HG03460 (cell line): ENCODE results near the gene CHI3L1.

Experiments used
- ATAC-seq: cut with Tn5 transposase; IDR thresholded peaks from one replicate; pipeline ENCODE4 v1.9.1; 2021; ENCODE audit not compliant: unreplicated experiment

CHI3L1 gene

DNA sequence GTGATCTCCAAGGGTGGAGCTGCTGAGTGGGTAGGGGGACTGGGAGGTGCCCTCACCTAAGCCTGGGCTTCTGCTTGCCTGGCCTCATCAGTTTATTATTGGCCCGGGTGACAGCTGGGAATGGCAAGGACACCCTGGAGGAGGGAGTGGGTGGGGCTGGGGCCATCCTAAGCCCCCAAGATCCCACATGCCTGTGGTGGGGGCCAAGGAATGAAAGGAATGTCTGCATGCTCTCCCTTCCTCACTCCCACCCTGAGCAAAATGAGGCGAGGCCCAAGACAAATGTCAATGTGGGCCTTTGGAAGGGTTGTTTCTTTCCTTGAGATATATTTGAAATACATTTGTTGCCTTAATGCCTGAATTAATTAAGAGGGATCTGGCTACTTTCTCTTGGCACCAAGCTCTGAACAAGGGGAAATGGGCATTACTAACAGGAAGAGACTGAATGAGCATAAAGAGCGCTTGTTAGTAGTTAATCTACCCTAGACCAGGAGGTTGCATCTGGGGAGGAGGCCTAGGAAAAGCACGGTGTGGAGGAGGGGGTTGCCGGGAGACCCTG is 19.7 kb upstream of the CHI3L1 start:
- ATAC-seq, result no peak

DNA sequence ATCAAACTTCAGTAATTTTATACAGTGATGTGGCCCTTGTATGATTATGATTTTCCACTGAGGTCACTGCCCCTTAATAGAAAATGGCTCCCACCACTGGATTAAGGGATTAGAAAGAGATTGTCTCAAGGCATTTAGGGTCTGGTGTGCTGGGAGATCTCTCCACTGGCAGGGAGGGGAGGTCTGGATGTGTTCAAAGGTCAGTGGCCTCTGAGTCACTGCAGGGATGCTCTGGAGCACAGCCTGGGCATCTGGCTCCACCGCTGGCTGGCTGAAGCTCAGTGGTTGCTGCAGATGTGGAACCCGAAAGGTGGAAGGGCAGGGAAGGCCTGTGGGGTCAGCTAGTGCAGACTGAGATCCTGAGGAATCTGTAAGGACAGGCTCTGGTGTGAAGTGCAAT is 18.3 kb upstream of the CHI3L1 start:
- ATAC-seq, result no peak

DNA sequence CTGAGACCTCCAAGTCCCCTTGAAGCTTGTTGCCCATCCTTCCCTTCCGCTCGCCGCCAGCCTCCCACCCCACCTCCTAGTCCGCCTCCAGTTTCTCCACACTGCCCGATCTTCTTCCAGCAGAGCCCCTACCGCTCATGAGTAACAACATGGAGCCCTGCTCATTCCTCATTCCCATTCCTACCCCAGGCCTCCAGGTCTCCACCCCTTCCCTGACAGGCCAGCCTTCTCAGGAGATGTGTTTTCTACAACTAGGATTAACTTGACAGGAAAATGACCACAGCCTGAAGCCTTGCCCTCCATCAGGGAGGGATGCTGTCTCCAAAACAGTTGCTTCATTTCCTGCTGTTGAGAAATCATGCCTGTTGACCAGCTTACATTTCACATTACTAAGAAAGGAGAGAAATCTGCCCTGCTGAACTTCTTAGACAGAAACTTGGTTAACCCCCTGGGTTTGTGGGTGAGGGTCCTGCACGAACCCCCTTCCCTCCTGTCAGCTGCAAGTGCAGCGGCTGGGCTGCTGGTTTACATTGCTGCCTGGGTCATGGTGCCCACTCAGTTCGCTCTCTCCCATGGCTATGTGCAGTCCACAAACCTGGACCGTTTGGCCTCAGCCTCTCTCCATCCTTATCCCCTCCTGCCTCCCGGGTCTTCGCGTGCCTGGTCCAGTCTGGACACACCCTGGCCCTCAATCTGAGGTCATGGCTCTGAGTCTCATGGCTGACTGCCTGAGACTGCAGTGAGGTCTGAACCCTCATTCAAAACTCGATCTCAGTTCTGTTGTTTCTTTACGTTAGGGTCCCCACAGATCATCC is 16.1 kb upstream of the CHI3L1 start:
- ATAC-seq, result no peak

DNA sequence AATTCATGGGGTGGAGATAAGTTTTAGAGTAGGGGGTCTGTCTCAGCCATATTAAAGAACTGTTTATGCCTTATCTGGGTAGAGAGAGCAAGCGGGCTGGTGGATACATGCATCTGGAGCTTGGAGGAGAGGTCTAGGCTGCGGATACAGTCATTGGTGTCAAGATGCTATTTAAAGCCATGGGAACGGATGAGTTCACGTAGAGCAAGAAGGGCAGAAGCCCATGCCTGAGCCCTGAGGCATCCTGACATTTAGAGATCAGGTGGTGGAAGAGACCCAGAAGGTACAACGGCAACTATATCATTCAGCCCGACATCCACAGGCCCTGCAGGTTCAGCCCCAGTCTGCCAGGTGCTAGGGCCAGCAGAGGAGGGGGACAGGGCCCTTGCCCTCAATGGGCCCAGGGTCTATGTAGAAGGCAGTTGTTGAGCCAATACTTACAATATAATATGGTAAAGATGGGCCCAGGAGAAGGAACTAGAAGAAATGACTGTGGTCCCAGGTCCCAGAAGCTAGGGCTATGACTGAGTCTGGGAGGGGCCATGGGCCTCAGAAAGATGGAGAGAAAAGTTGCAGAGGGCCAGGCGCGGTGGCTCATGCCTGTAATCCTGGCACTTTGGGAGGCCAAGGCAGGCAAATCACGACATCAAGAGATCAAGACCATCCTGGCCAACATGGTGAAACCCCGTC is 15.2 kb upstream of the CHI3L1 start:
- no peak for ATAC-seq

DNA sequence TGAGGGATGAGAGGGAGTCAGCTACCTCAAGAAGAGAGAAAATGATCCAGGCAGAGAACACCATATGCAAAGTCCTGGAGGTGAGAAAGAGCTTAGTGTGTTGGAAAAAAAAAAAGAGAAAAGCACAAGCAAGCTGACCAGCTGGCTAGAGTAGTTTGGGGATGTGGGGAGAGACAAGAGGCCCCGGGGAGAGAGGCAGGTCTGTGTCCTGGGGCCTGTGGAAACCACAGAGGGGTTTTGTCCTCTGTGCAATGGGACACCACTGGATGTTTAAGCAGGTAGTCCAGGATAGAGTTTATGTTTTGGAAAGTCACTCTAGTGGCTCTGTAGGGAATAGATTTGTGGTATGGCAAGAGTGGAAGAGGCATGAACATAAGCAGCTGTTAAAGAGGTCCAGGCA is 14.4 kb upstream of the CHI3L1 start:
- ATAC-seq, result no peak

DNA sequence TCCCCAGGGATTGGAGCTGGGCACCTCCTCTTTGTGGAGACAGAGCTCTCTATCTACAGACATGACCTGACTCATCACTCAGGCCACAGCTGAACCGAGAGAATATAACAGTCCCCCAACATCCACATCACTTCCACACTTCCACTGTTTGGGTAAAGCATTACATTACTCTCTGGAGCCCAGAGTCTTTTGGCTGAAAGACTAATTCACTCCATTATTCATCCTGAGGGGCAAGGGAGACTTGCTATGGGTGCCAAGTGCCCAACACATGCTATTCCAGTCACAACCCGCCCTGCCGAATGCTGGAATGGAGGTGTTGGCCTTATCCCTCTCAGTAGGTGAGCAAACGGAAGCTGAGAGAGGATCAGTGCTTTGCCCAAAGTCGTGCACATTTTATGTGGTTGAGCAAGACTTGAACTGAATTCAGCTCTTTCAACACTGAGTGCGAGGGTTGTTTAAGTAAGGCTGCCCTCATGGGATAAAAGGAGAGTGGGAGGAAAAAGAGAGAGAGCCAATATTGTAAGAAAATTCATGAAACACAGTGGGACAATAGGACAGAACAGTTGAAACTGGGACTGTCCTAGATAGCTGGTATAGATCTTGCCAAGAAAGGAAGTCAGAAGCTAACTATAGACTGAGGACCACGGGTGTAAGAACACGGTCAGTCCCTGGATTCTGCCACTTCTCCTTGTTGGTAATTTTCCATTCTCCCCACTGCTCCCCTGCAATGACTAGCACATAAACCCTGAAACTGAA is 13.5 kb upstream of the CHI3L1 start:
- ATAC-seq, result no peak

DNA sequence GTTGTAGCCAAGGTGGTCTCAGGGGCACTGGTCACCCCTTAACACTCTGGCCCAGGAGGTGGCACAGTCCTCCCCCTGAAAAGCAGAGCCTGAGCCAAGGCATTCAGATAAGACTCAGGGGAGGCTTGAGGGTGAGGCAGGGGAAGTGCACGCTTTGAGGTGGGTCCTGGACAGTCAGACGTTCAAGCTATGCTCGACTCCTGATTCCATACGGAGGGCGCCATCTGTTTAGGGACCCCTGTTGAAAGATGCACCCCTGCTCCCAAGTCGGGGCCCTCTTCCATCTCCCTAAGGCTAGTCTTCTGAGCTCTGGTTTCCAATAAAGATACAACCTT is 12.9 kb upstream of the CHI3L1 start:
- ATAC-seq, result no peak

DNA sequence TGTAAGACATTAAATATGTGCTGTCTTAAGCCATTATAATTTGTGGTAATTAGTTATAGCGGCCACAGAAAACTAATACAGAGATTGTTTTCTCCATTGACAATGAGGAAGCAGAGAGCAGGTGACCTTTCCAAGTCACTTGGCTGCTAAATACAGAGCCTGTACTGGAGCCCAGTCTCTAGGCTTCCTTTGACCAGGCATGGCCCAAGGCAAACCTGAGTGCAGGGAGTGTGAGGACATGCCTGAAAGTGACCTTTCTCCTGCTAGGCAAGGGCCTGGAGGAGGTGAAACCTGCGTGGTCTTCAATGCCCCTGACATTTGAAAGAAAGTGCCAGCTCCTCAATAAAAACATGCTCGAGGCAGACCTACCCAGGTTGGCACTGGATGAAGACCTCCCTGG is 12.5 kb upstream of the CHI3L1 start:
- ATAC-seq, result no peak

DNA sequence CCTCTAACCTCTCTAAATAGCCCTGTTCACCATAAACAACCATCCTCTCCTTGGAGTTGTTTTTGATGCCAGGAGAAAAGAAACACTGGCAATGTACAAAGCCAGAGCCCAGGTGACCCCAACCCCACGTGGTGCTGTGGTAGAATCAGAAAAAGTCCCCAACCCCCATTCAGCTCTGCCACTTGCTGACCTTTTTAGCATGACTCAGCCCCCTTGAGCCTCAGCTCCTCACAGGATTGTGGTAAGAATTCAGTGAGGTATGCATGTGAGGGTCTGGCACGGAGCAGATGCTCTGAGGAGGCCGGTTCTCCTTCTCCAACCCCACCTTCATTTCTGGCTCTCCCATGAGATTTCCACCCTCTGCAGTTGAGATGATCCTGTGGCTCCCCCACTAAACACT is 11.1 kb upstream of the CHI3L1 start:
- no peak for ATAC-seq

DNA sequence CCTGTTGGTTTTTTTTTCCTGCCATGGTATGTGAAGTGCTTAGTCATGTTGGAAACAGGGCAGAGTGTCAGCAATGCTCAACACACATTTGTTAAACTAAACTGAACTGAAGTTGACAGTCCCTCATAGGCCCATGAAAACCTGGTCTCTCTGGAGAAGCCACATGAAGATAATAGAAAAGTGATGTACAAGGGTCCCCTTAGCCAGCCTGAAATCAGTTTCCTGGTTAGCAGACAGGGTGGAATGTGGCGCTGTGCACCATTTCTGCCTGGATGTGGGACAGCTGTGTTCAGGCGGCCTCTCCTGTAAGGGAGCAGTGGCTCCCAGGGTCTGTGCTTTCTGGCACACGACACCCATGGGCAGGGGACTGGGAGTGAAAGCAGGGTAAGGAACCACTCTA is 9.9 kb upstream of the CHI3L1 start:
- ATAC-seq, result no peak

DNA sequence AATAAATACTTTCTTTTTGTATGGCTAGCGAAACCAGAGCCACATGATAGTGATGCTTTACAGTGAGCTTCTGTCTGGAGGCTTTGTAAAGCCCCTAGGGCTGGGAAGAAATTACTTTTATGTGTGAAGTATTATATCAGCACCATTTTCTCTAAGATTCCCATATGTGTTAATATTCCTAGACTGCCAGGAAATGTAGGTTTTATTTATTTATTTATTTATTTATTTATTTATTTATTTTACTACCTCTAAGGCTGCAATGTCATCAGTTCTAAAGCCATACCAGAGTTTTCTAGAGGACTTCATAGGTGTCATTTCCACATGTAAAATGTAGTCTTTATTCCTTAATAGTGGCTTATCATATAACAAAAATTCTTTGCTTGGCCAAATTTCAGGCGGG is 4.4 kb upstream of the CHI3L1 start:
- ATAC-seq, result no peak

DNA sequence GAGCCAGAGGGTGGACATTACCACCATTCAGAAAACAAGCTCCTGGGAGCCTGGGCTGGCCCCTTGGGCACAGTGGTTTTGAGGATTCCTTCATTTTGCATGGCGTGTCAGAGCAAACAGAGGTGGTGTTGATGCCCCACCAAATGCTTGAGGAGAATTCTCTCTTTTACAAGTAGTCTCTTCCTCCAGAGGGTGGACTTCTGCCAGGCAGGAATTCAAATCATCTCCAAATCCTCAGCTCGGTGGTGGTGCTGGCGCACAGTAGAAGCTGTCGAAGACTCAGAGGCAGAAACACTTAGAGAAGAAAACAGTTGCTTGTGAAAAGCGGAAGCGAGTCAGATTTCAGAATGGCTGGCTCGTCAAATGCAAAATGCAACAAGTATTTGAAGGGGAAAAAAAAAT is 3.4 kb upstream of the CHI3L1 start:
- ATAC-seq, result no peak

DNA sequence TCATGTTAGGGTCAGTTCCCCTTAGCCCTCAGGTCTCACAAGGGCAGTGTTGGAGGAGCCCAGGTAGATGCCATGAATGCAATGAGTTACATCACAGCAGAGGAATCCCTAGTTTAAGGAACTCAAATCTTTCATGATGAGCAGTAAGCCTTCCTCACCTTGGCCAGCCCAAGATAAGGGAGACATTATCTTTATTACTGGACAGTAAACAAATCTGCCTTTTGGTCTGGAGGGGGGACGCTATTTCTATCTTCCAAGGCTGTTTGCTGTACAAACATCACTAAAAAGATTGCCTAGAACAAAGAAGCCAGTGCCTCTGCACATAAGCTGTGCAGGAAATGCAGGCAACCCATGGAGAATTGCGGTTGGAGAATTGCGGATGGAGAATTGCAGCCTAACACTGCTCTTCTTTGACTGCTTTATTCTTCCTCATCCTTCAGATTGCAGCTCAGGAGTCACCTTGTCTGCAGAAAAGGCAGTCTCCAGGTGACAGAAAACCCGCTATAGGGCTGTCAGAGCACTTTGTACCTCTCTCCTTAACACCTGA is 2.3 kb upstream of the CHI3L1 start:
- ATAC-seq, result no peak

DNA sequence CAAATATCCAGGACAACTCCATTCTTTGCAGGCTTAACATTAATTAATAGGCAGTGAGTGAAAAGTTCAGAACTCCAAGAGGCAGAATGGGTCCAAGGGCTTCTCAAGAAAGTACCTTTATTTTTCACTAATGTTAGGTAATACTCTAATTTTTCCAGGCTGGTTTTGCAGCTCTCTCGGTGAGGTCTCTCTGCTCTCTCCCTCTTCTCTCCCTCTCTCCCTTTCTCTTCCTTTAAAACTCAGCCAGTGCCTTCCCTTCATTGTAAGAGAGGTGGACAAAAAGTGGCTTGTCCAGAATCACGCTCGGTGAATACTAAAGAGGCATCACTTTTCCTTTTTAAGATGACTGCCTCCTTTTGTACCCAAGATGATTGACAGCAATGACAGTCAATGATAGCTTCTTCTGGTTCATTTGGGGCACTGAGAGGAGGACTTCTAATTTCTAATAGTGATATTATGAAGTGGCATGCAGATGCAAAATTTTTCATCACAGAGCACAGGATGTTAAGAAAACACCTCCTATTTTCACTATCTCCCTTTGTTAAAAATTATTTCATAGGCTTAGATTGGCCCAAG is 1.3 kb upstream of the CHI3L1 start:
- ATAC-seq, result no peak

DNA sequence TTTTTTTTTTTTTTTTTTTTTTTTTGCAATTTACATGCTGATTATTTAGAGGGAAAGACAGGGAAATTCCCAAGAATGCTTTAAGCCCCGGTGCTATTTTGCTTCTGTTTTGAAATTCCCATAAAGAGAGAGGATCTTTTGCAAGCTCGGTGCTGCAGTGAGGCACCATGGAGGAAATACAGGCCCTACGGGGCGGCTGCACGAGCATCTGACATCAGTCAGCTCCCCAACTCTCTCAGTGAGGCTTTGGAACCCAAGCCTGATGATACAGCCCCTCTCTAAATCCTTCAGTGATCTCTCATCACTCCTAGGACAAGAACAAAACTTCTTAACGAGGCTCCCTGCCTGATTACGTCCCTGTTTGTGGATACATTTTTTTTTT is 791 bp upstream of the CHI3L1 start:
- no peak for ATAC-seq

DNA sequence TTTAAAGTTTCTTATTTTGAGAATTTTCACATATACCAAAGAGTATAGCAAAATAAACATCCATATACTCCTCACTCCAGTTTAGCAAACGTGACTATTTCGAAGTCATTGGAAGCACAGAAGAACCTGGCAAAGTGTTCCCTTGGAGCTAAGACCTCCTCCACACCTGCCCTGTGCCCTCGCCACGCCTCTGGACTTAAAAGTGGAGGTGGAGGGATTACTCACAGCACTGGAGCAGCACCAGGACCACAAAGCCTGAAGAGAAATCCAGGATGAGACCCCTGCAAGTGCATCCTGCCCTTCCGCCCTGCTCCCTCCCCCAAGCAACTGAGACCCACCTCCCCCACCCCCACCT is 436 bp downstream of the CHI3L1 start:
- ATAC-seq, result no peak

DNA sequence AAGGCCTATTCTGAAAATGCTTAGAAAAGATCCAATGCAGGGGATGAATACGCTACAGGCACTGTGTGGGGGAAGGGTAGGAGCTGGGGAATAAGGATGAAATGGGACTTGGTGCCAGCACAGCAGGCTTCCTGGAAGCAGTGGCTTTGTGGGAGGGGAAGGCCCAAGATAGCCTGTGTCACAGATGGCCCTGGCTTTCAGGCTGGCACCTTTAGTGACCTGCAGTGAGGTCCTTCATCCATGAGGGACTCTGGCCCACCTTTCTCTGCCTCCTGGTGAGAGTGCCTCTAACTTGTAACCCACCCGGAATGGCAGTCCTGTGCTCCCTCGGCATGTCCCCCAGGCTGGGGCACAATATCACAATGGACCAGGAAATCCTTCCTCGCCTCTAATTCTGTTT is 919 bp downstream of the CHI3L1 start:
- no peak for ATAC-seq

DNA sequence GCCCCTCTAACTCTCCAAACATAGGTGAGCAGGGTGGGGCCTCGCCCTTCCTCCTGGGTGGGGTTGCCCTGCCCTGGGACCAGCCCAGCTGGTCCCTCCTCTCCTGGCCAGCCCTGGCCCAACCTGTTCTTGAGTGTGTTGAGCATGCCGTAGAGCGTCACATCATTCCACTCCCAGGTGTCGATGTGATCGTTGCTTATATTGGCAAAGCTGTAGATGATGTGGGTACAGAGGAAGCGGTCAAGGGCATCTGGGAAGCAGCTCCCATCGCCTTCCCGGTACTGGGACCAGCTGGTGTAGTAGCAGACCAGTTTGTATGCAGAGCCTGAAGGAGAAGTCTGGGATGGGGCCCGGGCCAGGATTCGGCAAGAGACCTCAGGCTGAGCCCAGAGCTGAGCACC is 1.4 kb downstream of the CHI3L1 start:
- no peak for ATAC-seq

DNA sequence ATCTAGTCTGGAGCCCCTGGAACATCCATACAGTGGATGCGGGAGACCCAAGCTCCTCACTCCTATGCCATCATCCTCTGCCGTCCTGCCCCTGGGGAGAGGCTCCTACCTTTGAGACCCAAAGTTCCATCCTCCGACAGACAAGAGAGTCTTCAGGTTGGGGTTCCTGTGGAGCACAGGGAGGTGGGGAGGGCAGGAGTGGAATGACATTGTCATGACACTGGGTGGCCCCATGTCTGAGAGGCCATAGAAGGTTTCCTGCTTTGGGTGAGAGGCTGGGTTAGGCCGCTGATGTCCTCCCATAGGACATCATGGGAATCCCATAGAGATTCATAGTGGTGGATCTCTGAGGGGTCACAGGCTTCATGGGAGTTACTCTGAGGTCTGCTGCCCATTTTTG is 2.0 kb downstream of the CHI3L1 start:
- ATAC-seq, result no peak

DNA sequence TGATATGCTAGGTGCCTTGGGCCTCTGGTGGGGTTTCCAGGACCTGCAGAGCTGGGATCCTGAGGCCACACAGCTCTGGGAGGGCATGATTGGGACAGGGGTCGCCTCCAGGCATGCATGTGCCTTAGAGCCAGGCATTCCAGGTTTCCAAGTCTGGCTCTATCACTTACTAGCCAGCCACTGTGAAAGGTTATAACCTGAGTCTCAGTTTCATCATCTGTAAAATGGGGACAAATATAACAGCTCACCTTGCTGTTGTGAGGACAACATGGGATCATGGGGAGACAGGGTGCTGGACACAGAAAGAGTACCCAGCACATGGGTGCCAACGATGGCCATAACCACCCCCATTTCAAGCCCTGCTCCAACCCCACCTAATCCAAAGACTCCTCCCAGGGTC is 2.7 kb downstream of the CHI3L1 start:
- ATAC-seq, result no peak

DNA sequence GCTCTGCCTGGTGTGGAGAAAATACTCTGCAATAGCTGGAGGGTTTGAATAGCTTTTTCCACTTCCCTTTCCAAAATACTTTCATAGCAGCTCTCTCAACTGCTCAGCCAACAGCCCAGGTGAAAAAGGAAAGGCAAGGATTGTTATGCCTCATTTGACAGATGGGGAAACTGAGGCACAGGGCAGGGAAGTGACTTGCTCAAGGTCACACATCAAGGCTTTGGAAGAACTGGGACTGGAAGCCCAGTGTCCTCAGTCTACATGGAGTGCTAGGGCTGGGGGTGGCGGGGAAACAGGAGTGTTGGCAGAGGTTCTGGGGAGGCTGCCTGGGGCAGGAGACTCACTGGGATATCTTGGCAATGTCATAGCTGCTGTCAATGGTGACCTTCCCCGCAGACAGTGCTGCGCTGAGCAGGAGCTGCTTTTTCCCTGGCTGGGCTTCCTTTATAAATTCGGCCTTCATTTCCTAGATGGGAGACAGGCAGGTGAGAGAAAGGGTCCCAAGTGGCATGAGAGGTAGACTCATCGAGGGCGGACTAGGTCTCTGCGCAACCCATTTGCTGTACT is 4.0 kb downstream of the CHI3L1 start:
- ATAC-seq, result no peak
